MM.1S (cell line): ENCODE data around the gene MED27.

Experiments used
- EZH2 ChIP-seq: fragments of 300-600 bp; sonication (generic); optimal IDR thresholded peaks from 2 replicates; pipeline ENCODE3; 2017; ENCODE audit warnings: low read depth, mild to moderate bottlenecking, antibody characterized with exemption, low read length, mixed read lengths
- TF ChIP-seq, protein P1 (sequence below): fragments of 300-600 bp; sonication (generic); IDR thresholded peaks from 2 replicates; pipeline ENCODE4 v1.5.1; 2016; ENCODE audit warnings: antibody characterized with exemption, low read length, mixed read lengths

- TF ChIP-seq, protein P1, sequence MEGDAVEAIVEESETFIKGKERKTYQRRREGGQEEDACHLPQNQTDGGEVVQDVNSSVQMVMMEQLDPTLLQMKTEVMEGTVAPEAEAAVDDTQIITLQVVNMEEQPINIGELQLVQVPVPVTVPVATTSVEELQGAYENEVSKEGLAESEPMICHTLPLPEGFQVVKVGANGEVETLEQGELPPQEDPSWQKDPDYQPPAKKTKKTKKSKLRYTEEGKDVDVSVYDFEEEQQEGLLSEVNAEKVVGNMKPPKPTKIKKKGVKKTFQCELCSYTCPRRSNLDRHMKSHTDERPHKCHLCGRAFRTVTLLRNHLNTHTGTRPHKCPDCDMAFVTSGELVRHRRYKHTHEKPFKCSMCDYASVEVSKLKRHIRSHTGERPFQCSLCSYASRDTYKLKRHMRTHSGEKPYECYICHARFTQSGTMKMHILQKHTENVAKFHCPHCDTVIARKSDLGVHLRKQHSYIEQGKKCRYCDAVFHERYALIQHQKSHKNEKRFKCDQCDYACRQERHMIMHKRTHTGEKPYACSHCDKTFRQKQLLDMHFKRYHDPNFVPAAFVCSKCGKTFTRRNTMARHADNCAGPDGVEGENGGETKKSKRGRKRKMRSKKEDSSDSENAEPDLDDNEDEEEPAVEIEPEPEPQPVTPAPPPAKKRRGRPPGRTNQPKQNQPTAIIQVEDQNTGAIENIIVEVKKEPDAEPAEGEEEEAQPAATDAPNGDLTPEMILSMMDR: no peak
- no peak for TF ChIP-seq EZH2
Measured at GRCh38 chr9:132040246-132040645, 39.4 kb downstream of the MED27 start.
